Adipocyte (in vitro differentiated cells): ENCODE measurements around the gene PLCG2.
"Not testable (repeated sequence)": the region's sequence is repeated elsewhere in the genome, so short reads cannot be mapped to it uniquely, and the experiment has no call there.

ENCODE experiments used
- DNase-seq: peaks from one replicate; pipeline ENCODE4 v3.0.0-alpha.2; 2015; ENCODE audit warnings: low read depth
- H3K27me3 ChIP-seq: replicated peaks from 2 replicates; pipeline ENCODE4 v1.7.0; 2013; ENCODE audit warnings: mild to moderate bottlenecking, low read length, moderate library complexity; ENCODE audit not compliant: control insufficient read depth, insufficient read depth
- H3K36me3 ChIP-seq: 2 replicates; pipeline ENCODE4 v1.7.0; 2013; ENCODE audit warnings: low read length, mild to moderate bottlenecking, moderate library complexity; ENCODE audit not compliant: control insufficient read depth, insufficient read depth, severe bottlenecking
- H3K4me1 ChIP-seq: 2 replicates; pipeline ENCODE4 v1.7.0; 2013; ENCODE audit warnings: mild to moderate bottlenecking, low read length, moderate library complexity; ENCODE audit not compliant: control insufficient read depth, insufficient read depth
- H3K4me3 ChIP-seq: 2 replicates; pipeline ENCODE4 v1.7.0; 2013; ENCODE audit warnings: mild to moderate bottlenecking, low read length, moderate library complexity
- H3K9ac ChIP-seq: 2 replicates; pipeline ENCODE4 v1.7.0; 2013; ENCODE audit warnings: mild to moderate bottlenecking, low read length, moderate library complexity
- H3K9me3 ChIP-seq: 2 replicates; pipeline ENCODE4 v1.7.0; 2013; ENCODE audit warnings: mild to moderate bottlenecking, low read length, moderate library complexity; ENCODE audit not compliant: control insufficient read depth

PLCG2 gene

GRCh38 chr16:82002831-82003230 is 223.7 kb downstream of the PLCG2 start:
- no peaks in the 10 kb centered on the region for H3K36me3 ChIP-seq
- H3K9ac ChIP-seq = no peak overlapping the region
- H3K4me3 ChIP-seq = no peak overlapping the region
- peaks cover 21% of the 10 kb centered on the region for H3K27me3 ChIP-seq
- H3K4me1 ChIP-seq = peaks cover 5% of the 10 kb centered on the region
- no peak for DNase-seq
- no peaks in the 10 kb centered on the region for H3K9me3 ChIP-seq

DNA sequence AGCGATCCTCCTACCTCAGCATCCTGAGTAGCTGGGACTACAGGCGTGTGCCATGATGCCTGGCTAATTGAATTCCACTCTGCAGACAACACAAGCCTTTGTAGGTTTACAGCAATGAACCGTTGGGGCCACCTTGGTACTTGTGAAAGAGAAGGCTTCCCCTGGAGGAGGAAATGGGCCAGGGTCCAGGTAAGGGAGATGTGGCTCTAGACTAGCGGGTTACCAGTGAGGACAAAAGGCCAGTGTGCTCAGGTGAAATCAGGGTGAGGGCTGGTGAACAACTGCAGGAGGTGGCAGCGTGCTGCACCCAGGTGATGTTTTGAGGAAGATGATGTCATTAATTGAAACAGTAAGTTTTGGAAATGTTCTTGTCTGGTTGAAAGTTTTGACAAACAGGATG is 225.5 kb downstream of the PLCG2 start:
- peaks cover 17% of the 10 kb centered on the region for H3K9me3 ChIP-seq
- no peak for DNase-seq
- H3K4me3 ChIP-seq = no peak overlapping the region
- H3K4me1 ChIP-seq = no peaks in the 10 kb centered on the region
- H3K9ac ChIP-seq = no peak overlapping the region
- peaks cover 21% of the 10 kb centered on the region for H3K27me3 ChIP-seq
- H3K36me3 ChIP-seq = no peaks in the 10 kb centered on the region

DNA sequence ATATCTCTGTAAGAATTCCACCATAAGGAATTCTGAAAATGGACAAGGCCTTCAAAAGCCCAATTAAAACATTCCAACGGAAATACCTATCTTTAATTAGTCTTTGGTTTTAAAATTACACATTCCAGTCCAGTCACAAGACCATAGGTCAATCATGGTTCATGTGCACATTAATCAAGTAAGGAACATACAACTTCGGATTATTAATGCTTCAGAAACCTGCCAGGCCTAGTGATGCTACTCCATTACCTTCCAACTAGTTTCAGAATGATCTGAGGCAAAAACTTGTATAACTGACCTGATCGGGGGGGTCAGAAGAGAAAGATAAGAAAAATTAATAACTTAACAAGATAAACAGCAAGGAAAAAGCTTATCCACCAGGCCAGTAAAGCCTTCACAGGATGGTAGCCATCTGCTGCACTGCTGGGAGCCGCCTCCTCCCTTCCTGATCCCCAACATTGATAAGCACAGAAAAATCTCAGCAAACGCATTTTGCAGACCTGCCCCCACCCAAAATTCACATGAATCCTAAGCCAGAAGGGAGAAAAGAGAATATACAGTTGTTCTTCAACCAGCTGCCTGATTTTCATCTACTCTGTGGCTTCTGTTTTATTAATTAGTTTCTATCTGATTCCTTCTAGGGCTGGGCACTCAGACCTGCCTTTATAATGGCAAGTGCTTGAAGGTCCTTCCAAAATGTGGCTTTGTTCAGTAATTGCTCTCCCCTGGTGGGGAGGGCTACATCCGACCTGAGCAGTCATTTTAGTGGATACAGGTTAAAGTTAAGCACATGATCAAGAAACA is 226.1 kb downstream of the PLCG2 start:
- H3K9ac ChIP-seq = no peak overlapping the region
- no peak for DNase-seq

GRCh38 chr16:82006036-82006435 is 226.9 kb downstream of the PLCG2 start:
- Histone ChIP-seq H3K36me3 (no peaks in the 10 kb centered on the region), H3K4me3 (no peak overlapping the region), H3K9ac (no peak overlapping the region), H3K4me1 (no peaks in the 10 kb centered on the region), H3K27me3 (peaks cover 27% of the 10 kb centered on the region), H3K9me3 (peaks cover 17% of the 10 kb centered on the region)
- DNase-seq = no peak

More for the DNA sequence above, 226.1 kb downstream of the PLCG2 start:
- H3K9me3 ChIP-seq = peaks cover 17% of the 10 kb centered on the region
- peaks cover 26% of the 10 kb centered on the region for H3K27me3 ChIP-seq
- H3K4me1 ChIP-seq = no peaks in the 10 kb centered on the region
- no peaks in the 10 kb centered on the region for H3K36me3 ChIP-seq
- H3K4me3 ChIP-seq = no peak overlapping the region

- no peak overlapping the region for H3K4me3 ChIP-seq
- H3K27me3 ChIP-seq = peaks cover 36% of the 10 kb centered on the region
- no peak for DNase-seq
Observed at GRCh38 chr16:82007189-82007588, 228.1 kb downstream of the PLCG2 start.

DNA sequence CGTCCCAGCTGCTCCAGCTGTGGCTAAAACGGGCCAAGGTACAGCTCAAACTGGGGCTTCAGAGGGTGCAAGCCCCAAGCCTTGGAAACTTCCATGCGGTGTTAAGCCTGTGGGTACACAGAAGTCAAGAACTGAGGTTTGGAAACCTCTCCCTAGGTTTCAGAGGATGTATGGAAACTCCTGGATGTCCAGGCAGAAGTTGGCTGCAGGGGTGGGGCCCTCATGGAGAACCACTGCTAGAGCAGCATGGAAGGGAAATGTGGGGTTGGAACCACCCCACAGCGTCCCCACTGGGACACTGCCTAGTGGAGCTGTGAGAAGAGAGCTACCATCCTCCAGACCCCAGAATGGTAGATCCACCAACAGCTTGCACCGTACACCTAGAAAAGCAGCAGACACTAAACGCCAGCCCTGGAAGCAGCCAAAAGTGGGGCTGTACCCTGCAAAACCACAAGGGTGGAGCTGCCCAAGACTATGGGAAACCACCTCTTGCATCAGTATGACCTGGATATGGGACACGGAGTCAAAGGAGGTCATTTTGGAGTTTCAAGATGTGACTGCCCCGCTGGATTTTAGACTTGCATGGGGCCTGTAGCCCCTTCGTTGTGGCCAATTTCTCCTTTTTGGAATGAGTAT is 230.0 kb downstream of the PLCG2 start:
- Histone ChIP-seq H3K27me3 (peaks cover 31% of the 10 kb centered on the region), H3K9me3 (peaks cover 17% of the 10 kb centered on the region), H3K36me3 (no peaks in the 10 kb centered on the region), H3K4me1 (no peaks in the 10 kb centered on the region), H3K4me3 (no peak overlapping the region), H3K9ac (no peak overlapping the region)
- DNase-seq = no peak

More at GRCh38 chr16:82007189-82007588, 228.1 kb downstream of the PLCG2 start:
- Histone ChIP-seq H3K36me3 (no peaks in the 10 kb centered on the region), H3K9ac (no peak overlapping the region), H3K9me3 (peaks cover 17% of the 10 kb centered on the region), H3K4me1 (no peaks in the 10 kb centered on the region)

DNA sequence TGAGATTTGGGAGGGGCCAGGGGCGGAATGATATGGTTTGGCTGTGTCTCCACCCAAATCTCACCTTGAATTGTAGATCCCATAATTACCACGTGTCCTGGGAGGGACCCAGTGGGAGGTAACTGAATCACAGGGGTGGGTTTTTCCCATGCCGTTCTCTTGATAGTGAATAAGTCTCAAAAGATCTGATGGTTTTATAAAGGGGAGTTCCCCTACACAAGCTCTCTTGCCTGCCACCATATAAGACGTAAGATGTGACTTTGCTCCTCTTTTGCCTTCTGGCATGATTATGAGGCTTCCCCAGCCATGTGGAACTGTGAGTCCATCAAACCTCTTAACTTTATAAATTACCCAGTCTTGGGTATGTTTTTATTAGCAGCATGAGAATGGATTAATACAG is 230.7 kb downstream of the PLCG2 start:
- not testable (repeated sequence) for DNase-seq, H3K36me3 ChIP-seq, H3K9ac ChIP-seq, H3K4me3 ChIP-seq, H3K4me1 ChIP-seq
- Histone ChIP-seq H3K9me3 (peaks cover 19% of the 10 kb centered on the region), H3K27me3 (peaks cover 24% of the 10 kb centered on the region)

DNA sequence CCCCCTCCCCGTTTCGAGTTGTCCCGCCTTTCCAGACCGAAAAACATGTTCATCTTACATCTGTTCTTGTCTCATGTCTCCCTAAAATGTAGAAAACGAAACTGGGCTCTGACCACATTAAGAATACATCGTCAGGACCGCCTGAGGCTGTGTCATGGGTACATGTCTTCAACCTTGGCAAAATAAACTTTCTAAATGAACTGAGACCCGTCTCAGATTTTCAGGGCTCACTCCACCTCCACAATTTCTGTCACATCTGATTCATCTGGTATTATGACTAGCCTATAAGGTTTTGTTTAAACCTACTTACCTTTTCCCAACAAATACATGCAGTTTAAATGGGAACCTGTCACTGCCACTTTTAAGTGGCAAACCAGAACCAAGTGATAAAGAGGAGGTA is 231.6 kb downstream of the PLCG2 start:
- Histone ChIP-seq H3K36me3 (no peaks in the 10 kb centered on the region), H3K4me1 (no peaks in the 10 kb centered on the region), H3K9me3 (peaks cover 27% of the 10 kb centered on the region), H3K9ac (no peak overlapping the region), H3K27me3 (peaks cover 21% of the 10 kb centered on the region), H3K4me3 (no peak overlapping the region)
- DNase-seq = no peak

DNA sequence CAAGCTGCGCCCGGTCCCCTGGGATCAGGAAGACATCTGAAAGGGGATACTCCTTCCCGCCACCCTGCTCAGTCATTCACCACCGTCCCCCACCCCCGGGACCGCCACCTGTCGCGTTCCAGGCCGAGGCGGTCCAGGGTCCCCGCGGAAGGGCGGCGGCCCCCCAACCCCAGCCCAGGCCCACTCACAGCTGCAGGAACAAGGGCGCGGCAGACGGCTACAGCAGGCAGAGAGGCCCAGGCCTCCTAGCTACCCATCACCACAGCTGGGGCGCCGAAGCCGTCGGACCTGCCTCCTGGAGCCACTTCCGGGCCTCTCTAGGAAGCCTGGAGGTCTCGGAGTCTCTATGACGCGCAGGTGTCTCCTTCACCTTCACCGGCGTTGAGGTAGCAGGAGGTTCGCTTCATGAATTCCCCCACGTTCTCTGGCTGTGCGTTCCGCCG is 232.1 kb downstream of the PLCG2 start, which contains the start of gene SDR42E1:
SDR42E1 (minus strand) TSS at position 272 of the 443 bp plus-strand sequence. CDS start 10,612 bp downstream, outside the sequence.
- H3K4me3 ChIP-seq = no peak within 1 kb of the TSS
- peaks cover 27% of the 10 kb centered on the region for H3K9me3 ChIP-seq
- H3K27me3 ChIP-seq = peaks cover 21% of the 10 kb centered on the region
- peaks cover 4% of the 10 kb centered on the region for H3K4me1 ChIP-seq
- H3K9ac ChIP-seq = no peak within 1 kb of the TSS
- H3K36me3 ChIP-seq = no peaks in the 10 kb centered on the region
- no peak for DNase-seq
